Nucleus accumbens (tissue), 56 donors: ENCODE data around the gene IRF2BP1.

Source experiments
- DNase-seq, 56 donors: peaks; one replicate each; lab custom pipeline; 2025; lab: John Stamatoyannopoulos, UW

IRF2BP1 gene

GRCh38 chr19:45863840-45864628, 21.9 kb downstream of the IRF2BP1 start, which contains the start of gene FOXA3:
Gene FOXA3, plus strand, starts transcription at chr19:45864326. Its CDS starts 131 bp downstream, at chr19:45864457.
- DNase-seq: peak in 6 of 56 donors; percentile 4 to 59 (median 14)

- DNase-seq: no peak
Observed at GRCh38 chr19:45863335-45863839, 22.6 kb downstream of the IRF2BP1 start.

- peak; percentile 87 to 99 (median 97) for DNase-seq
Observed at GRCh38 chr19:45862564-45863334, 23.2 kb downstream of the IRF2BP1 start, which contains the start of gene SYMPK. Gene SYMPK, minus strand, starts transcription at chr19:45863147. Its CDS starts 8,652 bp downstream, at chr19:45854495.

GRCh38 chr19:45862271-45862563, 23.7 kb downstream of the IRF2BP1 start:
- peak in 2 of 56 donors; percentile 41 to 71 for DNase-seq

- no peak for DNase-seq
Observed at GRCh38 chr19:45860359-45861259, 25.3 kb downstream of the IRF2BP1 start.

GRCh38 chr19:45854167-45854778, 31.7 kb downstream of the IRF2BP1 start:
- no peak for DNase-seq

GRCh38 chr19:45852983-45853382, 33.0 kb downstream of the IRF2BP1 start:
- no peak for DNase-seq

GRCh38 chr19:45852145-45852750, 33.7 kb downstream of the IRF2BP1 start:
- no peak for DNase-seq

- no peak for DNase-seq
Observed at GRCh38 chr19:45848922-45849321, 37.0 kb downstream of the IRF2BP1 start.

GRCh38 chr19:45847663-45848062, 38.3 kb downstream of the IRF2BP1 start:
- no peak for DNase-seq

- no peak for DNase-seq
Observed at GRCh38 chr19:45842198-45842597, 43.7 kb downstream of the IRF2BP1 start.

- no peak for DNase-seq
Observed at GRCh38 chr19:45834970-45835369, 51.0 kb downstream of the IRF2BP1 start.
